GM19023 (cell line): ENCODE results near the gene PLEKHH1.
"Not testable (repeated sequence)": the region's sequence is repeated elsewhere in the genome, so short reads cannot be mapped to it uniquely, and the experiment has no call there.

Experiments
- ATAC-seq: cut with Tn5 transposase; IDR thresholded peaks from one replicate; pipeline ENCODE4 v1.9.1; 2021; ENCODE audit warnings: mild to moderate bottlenecking, moderate library complexity; ENCODE audit not compliant: unreplicated experiment

PLEKHH1 gene

GRCh38 chr14:67579636-67580035, 46.5 kb downstream of the PLEKHH1 start:
- no peak for ATAC-seq

- no peak for ATAC-seq
Observed at GRCh38 chr14:67580336-67581171, 47.5 kb downstream of the PLEKHH1 start.

- no peak for ATAC-seq
Observed at GRCh38 chr14:67581643-67582042, 48.6 kb downstream of the PLEKHH1 start.

- no peak for ATAC-seq
Observed at GRCh38 chr14:67582061-67582460, 49.0 kb downstream of the PLEKHH1 start.

GRCh38 chr14:67583711-67584644, 50.9 kb downstream of the PLEKHH1 start:
- peak; percentile 69 for ATAC-seq

- ATAC-seq: no peak
Observed at GRCh38 chr14:67584978-67585377, 51.9 kb downstream of the PLEKHH1 start.

GRCh38 chr14:67586369-67586768, 53.3 kb downstream of the PLEKHH1 start:
- no peak for ATAC-seq

GRCh38 chr14:67589204-67589770, 56.2 kb downstream of the PLEKHH1 start:
- no peak for ATAC-seq

- not testable (repeated sequence) for ATAC-seq
Observed at GRCh38 chr14:67593650-67594049, 60.6 kb downstream of the PLEKHH1 start.

- ATAC-seq: no peak
Observed at GRCh38 chr14:67595392-67595791, 62.3 kb downstream of the PLEKHH1 start.

GRCh38 chr14:67599698-67600561, 66.8 kb downstream of the PLEKHH1 start, which contains the start of gene PIGH:
Gene PIGH (minus strand): TSS chr14:67600268. CDS start chr14:67600203, 65 bp downstream.
- ATAC-seq: peak; percentile 94

- ATAC-seq: not testable (repeated sequence)
Observed at GRCh38 chr14:67600562-67600974, 67.5 kb downstream of the PLEKHH1 start.

GRCh38 chr14:67602076-67602475, 69.0 kb downstream of the PLEKHH1 start:
- ATAC-seq: no peak

- peak; percentile 56 for ATAC-seq
Observed at GRCh38 chr14:67602995-67603545, 70.0 kb downstream of the PLEKHH1 start.

- no peak for ATAC-seq
Observed at GRCh38 chr14:67607646-67608045, 74.6 kb downstream of the PLEKHH1 start.

- no peak for ATAC-seq
Observed at GRCh38 chr14:67609642-67610310, 76.7 kb downstream of the PLEKHH1 start.

GRCh38 chr14:67610491-67610890, 77.4 kb downstream of the PLEKHH1 start:
- ATAC-seq: no peak

GRCh38 chr14:67618617-67619063, 85.5 kb downstream of the PLEKHH1 start:
- ATAC-seq: no peak
